HG02981 (cell line): ENCODE data around the gene ULK4.
"Not testable (repeated sequence)": the region's sequence is repeated elsewhere in the genome, so short reads cannot be mapped to it uniquely, and the experiment has no call there.

Experiments used
- ATAC-seq: cut with Tn5 transposase; IDR thresholded peaks from one replicate; pipeline ENCODE4 v1.9.1; 2021; ENCODE audit warnings: mild to moderate bottlenecking, moderate library complexity; ENCODE audit not compliant: unreplicated experiment

ULK4 gene

DNA sequence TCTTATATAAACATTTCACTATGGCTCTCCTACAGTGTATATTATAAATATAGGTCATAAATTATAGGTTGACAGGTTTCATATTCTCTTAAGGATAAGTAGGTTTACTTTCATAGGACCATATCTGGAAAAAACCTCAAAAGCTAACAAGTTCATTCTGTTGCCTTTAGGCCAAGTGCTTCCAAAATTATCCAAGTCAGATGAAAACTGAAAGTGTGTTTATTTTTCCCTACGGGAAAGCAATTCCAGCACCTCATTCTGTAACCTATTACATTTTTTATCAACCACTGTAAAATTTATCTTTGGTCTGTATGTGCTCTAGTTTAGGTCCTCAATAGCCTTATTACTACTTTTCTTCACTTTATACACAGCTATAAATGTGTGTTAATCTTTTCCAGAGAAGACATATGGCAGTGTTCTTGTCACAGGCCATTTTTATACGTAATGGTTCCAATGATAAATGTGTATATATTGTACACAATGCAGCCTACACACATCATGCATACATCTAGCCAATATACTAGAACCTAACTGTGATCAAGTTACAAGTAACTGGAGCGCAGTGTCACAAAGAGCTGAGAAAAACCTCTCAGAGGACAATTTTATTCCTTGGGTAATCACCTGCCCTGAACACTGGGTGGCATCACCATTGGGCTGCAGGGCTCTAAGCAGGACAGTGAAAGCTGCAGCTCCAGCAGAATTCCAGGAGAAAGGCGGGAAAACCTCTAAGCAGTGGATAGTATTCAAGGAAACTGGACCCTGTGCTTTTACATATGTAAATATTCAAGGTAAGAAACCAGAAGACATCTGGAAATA is 511.3 kb downstream of the ULK4 start:
- no peak for ATAC-seq

DNA sequence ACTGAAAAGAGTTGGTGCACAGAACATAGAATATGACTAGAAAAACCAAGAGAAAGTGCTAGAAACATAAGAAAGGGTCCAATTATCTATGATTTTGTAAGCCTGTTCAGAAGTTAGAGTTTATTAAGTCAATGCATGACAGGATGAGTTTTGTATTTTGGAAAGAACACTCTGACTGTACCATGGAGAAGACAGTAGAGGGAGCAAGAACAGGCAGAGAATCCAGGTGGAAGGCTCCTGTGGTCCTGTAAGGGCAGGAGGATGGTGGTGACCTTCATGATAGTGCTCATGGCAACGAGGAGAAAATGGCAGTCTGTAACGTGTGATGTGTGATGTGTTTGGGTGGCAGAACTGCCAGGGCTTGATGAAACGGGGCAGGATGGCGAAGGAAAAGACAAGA is 513.5 kb downstream of the ULK4 start:
- no peak for ATAC-seq

DNA sequence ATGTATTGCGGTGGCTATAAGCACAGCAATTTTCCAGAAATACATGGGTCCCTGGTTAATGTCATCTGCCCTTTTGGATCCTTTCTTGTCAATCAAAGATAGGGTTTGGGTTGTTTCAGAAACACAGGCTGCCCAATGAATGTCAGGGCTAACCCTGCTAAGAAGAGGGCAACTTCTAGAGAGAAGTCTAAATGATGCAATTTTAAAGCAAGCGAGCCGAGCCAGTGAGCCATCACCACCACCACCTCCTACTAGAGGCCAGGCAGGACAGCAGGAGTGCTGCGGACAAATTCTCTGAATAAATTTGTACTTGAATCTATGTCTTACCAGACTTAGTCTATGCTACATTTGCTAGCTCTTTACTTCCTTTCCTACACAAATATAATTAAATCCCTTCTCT is 514.2 kb downstream of the ULK4 start:
- ATAC-seq = no peak

DNA sequence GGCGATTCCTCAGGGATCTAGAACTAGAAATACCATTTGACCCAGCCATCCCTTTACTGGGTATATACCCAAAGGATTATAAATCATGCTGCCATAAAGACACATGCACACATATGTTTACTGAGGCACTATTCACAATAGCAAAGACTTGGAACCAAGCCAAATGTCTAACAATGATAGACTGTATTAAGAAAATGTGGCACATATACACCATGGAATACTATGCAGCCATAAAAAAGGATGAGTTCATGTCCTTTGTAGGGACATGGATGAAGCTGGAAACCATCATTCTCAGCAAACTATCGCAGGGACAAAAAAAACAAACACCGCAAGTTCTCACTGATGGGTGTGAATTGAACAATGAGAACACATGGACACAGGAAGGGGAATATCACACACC is 515.6 kb downstream of the ULK4 start:
- not testable (repeated sequence) for ATAC-seq

DNA sequence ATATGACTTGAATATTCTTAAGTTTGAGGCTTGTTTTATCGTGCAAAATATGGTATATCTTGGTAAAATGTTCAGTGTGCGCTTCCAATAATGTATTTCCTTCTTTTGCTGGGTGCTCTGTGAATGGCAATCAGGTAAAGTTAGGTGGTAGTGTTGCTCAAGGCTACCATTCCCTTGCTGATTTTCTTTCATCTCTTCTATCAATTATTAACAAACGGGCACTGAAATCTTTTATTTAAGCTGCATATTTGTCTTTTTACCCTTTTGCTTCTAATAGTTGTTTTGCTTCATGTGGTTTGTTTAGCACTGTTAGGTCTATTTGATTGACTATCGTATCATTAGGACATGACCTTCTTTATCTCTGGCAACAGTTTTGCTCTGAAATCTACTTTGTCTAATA is 520.3 kb downstream of the ULK4 start:
- ATAC-seq = no peak

DNA sequence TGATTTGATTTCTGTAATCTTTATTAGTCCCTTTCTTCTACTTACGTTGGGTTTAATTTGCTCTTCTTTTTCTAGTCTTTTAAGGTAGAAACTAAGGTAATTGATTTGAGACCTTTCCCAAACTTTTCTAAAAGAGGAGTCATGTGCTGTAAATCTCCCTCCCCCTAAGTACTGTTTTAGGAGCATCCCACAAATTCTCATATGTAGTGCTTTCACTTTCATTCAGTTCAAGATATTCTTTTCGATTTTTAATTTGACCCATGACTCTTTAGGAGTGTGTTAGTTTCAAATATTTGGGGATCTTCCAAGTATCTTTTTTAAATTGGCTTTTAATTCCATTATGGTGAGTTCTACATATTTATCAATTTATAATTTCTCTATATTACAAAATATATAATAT is 520.8 kb downstream of the ULK4 start:
- ATAC-seq = no peak

DNA sequence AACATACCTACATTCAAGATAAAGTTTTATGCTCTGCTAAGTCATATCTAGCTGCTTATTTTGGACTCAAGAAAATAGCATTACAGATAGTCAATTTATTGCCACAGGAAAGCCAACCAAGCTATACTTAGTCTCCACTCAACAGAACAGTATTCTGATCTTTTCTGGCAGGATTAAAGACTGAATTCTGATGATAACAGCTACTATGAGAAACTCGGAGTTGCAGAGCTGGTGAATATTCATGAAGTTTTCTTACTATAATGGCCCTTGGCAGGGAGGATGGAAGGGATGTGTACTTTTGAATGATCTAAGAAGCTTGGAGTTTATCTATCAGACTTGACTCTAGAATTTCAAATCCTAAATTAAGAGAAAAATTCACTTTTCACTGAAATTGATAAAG is 524.9 kb downstream of the ULK4 start:
- no peak for ATAC-seq

DNA sequence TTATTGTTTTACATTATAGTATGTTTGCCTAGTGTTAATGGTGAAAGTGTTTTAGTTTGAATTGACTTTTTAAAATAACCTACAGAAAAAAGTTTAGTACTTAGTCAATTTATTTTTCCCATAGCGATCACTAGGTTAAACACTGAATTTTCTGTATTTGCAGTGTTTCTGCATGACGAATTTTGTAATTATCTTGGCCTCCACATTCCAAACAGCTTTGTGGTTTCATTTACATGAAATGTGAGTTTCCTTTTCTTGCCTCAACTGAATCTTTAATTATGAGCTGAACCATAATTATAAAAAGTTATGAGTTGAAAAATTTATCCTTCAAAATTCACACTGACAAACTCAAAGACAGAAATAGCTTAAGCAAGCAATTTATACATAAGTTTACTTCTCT is 527.1 kb downstream of the ULK4 start:
- ATAC-seq = no peak

DNA sequence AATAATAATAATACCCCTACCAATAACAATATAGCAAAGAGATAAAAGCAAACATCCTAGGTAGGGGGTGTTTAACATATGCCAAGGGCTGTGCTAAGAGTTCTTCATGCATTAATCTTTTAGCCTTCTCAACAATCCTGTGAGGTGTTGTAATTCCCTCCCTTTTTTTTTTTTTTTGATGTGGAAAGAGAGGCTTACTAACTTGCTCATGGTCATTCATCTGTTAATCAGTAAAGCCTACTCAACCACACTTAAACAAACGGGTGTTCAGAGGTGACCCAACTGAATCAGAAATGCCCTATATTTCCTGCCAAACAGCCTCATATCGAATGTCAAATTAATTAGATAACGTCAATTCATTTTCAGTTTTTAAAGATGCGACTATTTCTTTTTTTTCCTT is 530.5 kb downstream of the ULK4 start:
- ATAC-seq = no peak

DNA sequence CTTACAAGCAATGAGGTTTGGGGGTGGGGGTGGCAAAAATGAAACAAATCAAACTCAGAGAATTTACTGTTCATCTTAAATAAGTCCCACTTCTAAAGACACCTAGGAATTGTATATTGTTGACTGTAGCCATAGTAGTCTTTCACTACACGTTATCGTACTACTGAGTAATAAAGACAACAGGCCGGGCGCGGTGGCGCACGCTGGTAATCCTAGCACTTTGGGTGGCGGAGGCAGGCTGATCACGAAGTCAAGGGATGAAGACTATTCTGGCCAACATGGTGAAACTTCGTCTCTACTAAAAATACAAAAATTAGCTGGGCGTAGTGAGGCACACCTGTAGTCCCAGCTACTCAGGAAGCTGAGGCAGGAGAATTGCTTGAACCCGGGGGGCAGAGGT is 531.0 kb downstream of the ULK4 start:
- ATAC-seq = no peak

DNA sequence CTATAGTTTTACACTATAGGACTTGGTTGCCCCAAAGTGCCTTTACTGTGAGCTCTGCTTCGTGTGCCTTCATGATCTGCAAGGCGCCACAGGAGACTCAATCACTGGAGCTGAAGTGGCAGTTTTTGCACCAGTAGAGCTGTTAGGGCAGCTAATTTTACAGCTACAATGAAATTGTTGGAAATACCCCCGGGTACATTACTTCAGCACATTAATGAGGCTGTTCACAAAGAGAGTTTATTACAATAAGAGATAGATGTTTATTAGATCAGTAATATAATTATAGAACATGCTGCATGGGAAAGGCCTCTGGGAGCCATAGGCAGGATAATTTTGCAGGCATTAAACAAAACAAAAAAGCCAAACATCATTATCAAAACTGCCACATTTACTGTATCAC is 531.5 kb downstream of the ULK4 start:
- no peak for ATAC-seq

DNA sequence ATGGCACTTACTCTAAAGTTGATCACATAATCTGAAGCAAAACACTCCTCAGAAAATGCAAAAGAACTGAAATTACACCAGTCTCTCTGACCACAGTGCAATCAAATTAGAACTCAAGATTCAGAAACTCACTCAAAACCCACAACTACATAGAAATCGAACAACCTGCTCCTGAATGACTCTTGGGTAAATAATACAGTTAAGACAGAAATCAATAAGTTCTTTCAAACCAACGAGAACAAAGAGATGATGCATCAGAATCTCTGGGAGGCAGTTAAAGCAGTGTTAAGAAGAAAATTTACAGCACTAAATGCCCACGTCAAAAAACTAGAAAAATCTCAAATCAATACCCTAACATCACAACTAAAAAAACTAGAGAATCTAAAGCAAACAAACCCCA is 535.4 kb downstream of the ULK4 start:
- ATAC-seq = no peak

DNA sequence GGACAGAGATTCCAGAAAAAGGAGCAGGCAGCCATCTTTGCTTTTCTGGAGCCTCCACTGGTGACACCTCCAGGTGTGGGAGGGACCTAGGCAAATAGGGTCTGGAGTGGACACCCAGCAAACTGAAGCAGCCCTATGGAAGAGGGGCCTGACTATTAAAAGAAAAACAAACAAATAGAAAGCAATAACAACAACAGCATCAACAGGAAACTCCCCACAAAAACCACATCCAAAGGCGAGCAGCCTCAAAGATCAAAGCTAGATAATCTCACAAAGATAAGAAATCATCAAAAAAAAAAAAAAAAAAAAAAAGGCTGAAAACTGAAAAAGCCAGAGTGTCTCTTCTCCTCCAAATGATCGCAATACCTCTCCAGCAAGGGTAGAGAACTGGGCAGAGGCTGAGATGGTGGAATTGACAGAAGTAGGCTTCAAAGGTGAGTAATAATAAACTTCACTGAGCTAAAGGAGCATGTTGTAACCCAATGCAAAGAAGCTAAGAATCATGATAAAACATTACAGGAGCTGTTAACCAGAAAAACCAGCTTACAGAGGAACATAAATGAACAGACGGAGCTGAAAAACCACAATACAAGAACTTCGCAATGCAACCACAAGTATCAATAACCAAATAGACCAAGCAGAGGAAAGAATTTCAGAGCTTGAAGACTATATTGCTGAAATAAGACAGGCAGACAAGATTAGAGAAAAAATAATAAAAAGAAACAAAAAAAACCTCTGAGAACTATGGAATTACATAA is 537.2 kb downstream of the ULK4 start:
- ATAC-seq = no peak

DNA sequence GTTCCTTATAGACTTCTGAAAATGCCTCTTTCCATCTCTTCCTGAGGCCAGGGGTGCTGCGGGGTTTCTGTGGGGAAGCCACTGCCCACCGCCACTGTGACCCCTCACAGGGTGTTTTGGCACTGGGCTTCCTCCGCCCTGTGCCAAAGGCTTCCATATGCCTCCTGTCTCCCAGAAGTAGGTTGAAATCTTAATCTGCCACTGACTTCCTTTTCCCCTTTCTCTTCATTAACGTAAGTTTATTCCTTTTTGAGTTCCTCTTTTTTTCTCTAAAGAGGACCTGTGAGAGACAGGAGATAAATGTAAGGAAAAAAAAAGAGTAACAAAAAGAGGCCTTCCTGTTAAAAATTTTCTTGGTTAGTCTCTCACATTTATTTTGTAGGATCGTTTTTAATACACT is 542.1 kb downstream of the ULK4 start:
- no peak for ATAC-seq

DNA sequence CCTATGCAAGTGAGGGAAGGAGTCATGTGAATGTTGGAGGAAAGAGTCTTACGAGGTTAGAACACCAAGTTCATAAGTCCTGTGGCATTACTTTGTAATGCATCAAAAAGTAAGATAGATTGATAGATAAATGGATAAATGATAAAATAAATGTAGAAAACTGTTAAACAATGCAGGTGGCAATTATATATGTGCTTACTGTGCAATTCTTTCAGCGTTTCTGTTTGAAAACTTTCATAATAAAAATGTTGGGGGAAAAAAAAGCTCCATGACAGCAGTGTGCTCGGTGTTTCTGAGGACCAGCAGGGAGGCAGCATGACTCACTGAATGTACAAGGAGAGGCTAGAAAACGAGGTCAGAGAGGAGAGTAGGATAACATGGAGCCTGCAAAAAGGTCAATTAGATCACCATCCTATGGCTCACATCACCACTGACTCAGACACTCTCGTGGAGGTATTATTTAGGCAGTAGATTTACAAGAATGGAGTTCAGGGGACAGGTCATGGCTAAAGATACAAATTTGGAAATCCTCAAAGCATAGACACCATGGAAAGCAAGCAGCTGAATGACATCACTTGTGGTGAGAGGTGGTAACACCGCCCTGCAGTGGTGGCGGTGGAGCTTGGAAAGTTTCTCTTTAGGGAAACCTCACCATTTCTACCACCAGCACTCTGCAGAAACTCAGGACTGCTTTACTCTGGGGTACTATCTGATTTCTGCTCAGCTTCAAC is 542.8 kb downstream of the ULK4 start:
- ATAC-seq = no peak

DNA sequence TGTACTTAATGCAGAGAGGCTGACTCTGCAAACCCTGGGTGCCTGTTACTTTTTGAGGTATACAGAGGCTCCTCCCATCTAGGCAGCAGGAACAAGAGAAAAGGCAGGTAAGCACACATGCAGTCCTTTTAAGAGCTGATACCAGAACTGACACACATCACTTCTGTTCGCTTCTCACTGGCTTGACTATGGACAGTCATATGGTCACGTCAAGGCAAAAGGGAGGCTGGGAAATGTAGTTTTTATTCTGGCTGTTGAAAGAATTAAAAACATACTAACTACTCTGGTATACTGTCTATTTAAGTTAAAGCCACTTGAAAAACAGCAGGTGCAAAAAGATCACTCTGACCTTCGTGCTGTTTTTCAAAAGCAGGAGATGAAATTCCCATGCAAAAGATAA is 544.3 kb downstream of the ULK4 start:
- no peak for ATAC-seq

DNA sequence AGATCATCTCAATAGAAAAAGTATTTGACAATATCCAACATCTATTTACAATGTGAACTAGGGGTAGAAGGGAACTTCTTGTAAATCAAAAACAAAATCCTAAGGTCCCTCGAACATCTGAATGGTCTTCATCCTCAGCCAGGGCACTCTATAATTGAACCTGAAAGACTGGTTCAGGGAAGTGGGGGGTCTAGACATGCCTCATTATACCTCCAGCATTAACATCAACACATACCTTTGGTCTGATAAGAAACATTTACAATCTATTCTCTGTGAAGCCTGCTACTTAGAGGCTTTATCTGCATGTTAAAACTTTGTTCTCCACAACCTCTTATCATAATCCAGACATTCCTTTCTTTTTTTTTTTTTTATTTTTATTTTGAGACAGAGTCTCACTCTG is 550.8 kb downstream of the ULK4 start:
- ATAC-seq = no peak

DNA sequence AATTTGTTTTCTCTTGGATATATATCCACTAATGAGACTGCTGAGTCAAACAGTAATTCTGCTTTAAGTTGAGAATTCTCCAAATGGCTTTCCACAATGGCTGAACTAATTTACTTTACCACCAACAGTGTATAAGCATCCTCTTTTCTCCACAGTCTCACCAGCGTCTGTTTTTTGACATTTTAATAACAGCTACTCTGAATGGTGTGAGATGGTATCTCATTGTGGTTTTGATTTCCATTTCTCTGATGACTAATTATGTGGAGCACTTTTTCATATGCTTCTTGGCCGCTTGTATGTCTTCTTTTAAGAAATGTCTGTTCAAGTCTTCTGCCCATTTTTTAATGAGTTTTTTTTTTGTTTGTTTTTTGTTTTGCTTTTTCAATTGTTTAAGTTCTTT is 556.4 kb downstream of the ULK4 start:
- ATAC-seq = no peak

DNA sequence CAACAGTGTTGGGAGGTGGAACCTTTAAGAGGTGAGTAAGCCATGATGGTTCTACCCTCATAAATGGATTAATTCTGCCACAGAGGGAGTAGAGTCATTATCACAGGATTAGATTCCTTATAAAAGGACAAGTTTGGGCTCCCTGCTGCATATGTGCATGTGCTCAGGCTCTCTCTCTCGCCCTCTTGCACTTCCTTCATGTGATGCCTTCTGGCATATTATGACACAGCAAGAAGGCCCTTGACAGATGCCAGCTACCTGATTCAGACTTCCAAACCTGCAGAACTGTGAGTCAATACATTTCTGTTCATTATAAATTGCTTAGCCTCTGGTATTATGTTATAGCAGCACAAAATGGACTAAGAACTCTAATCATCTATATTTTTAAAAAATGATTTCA is 557.3 kb downstream of the ULK4 start:
- ATAC-seq = no peak

DNA sequence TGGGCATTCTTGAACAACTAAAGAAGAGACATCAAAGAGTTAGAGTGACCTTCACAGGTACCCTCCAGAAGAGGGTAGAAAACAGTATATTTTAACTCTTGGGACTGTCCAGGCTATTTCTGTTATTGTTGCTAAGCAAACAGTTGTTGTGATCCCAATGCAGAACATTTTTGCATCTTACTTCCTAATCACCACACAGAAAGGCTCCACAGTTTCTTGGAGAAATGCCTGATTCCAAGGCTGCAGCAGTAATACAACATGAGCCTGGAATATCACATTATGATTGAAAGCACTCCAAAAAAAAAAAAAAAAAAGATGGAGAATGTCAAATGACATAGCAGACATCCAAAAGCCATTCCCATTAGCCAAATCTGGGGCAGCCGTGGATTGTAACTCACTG is 567.0 kb downstream of the ULK4 start:
- no peak for ATAC-seq

DNA sequence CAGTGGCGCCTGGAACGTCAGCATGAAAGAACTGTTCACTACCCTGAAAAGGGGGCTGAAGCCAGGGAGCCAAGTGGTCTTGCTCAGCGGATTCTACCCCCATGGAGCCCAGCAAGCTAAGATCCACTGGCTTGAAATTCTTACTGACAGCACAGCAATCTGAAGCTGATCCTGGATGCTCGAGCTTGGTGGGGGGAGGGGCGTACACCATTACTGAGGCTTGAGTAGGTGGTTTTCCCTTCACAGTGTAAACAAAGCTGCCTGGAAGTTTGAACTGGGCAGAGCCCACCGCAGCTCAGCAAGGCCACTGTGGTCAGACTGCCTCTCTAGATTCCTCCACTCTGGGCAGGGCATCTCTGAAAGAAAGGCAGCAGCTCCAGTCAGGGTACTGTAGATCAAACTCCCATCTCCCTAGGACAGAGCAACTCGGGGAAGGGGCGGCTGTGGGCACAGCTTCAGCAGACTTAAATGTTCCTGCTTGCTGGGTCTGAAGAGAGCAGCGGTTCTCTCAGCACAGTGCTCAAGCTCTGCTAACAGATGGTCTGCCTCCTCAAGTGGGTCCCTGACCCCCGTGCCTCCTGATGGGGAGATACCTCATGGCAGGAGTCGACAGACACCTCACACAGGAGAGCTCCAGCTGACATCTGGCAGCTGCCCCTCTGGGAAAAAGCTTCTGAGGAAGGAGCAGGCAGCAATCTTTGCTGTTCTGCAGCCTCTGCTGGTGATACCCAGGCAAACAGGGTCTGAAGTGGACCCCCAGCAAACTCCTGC is 591.0 kb downstream of the ULK4 start:
- not testable (repeated sequence) for ATAC-seq
